HG03159 (cell line): ENCODE data around the gene TIGD6.
A peak's percentile ranks its signal among the peaks of the same experiment; 100 is the strongest.
"Not testable (repeated sequence)": the region's sequence is repeated elsewhere in the genome, so short reads cannot be mapped to it uniquely, and the experiment has no call there.

ENCODE experiments used
- ATAC-seq: cut with Tn5 transposase; IDR thresholded peaks from one replicate; pipeline ENCODE4 v1.9.1; 2021; ENCODE audit warnings: mild to moderate bottlenecking, moderate library complexity; ENCODE audit not compliant: unreplicated experiment

Gene TIGD6

GRCh38 chr5:150000256-150000989, at the start of gene TIGD6, which contains the start of gene HMGXB3:
Gene TIGD6, minus strand, starts transcription at chr5:150000654. Its CDS starts 4,306 bp downstream, at chr5:149996348.
Gene HMGXB3, plus strand, starts transcription at chr5:150000739. Its CDS starts 4,114 bp downstream, at chr5:150004853.
- ATAC-seq: peak; percentile 90

- no peak for ATAC-seq
These were observed 45.6 kb upstream of the TIGD6 start for GRCh38 chr5:150046031-150046430.

- ATAC-seq: no peak
These were observed 45.1 kb upstream of the TIGD6 start for GRCh38 chr5:150045549-150045948.

- no peak for ATAC-seq
These were observed 44.3 kb upstream of the TIGD6 start for GRCh38 chr5:150044712-150045111.

- ATAC-seq: no peak
These were observed 43.9 kb upstream of the TIGD6 start for GRCh38 chr5:150044329-150044681.

- no peak for ATAC-seq
These were observed 43.3 kb upstream of the TIGD6 start for GRCh38 chr5:150043657-150044328.

GRCh38 chr5:150042459-150042858, 42.0 kb upstream of the TIGD6 start:
- ATAC-seq: no peak

GRCh38 chr5:150038547-150038946, 38.1 kb upstream of the TIGD6 start:
- ATAC-seq: no peak

GRCh38 chr5:150036513-150036912, 36.1 kb upstream of the TIGD6 start:
- no peak for ATAC-seq

GRCh38 chr5:150035139-150035895, 34.9 kb upstream of the TIGD6 start:
- peak; percentile 98 for ATAC-seq

GRCh38 chr5:150034662-150035061, 34.2 kb upstream of the TIGD6 start:
- no peak for ATAC-seq

GRCh38 chr5:150033334-150033733, 32.9 kb upstream of the TIGD6 start:
- no peak for ATAC-seq

GRCh38 chr5:150028047-150028446, 27.6 kb upstream of the TIGD6 start:
- ATAC-seq: not testable (repeated sequence)

- no peak for ATAC-seq
These were observed 26.3 kb upstream of the TIGD6 start for GRCh38 chr5:150026682-150027172.

- ATAC-seq: no peak
These were observed 24.0 kb upstream of the TIGD6 start for GRCh38 chr5:150024346-150024984.

- ATAC-seq: no peak
These were observed 22.7 kb upstream of the TIGD6 start for GRCh38 chr5:150023136-150023535.

GRCh38 chr5:150022681-150023080, 22.2 kb upstream of the TIGD6 start:
- no peak for ATAC-seq

GRCh38 chr5:150022158-150022531, 21.7 kb upstream of the TIGD6 start:
- ATAC-seq: no peak

- no peak for ATAC-seq
These were observed 21.2 kb upstream of the TIGD6 start for GRCh38 chr5:150021491-150022157.

- no peak for ATAC-seq
These were observed 19.8 kb upstream of the TIGD6 start for GRCh38 chr5:150020249-150020648.
